DND-41 (cell line): ENCODE data around the gene RAD54L.
A peak's percentile ranks its signal among the peaks of the same experiment; 100 is the strongest.
"Not testable (repeated sequence)": the region's sequence is repeated elsewhere in the genome, so short reads cannot be mapped to it uniquely, and the experiment has no call there.

Experiments used
- ATAC-seq: fragments of 200-7000 bp; cut with Tn5 transposase; 3 replicates; pipeline ENCODE4 v1.9.1; 2021; ENCODE audit warnings: low read depth; ENCODE audit not compliant: insufficient read depth
- DNase-seq: peaks from one replicate; pipeline ENCODE4 v3.0.0-alpha.2; 2020
- H2AFZ ChIP-seq: 2 replicates; pipeline ENCODE4 v1.6.0; 2012; ENCODE audit warnings: low read depth, low read length
- H3K27ac ChIP-seq: 2 replicates; pipeline ENCODE4 v1.5.1; 2012; ENCODE audit warnings: low read length, inconsistent platforms
- H3K27me3 ChIP-seq: fragments of 200-600 bp; sonication (generic); 2 replicates; pipeline ENCODE4 v1.6.0; 2012; ENCODE audit warnings: low read length, mild to moderate bottlenecking, inconsistent platforms; ENCODE audit not compliant: insufficient read depth, poor library complexity
- H3K36me3 ChIP-seq: 2 replicates; pipeline ENCODE4 v1.5.1; 2012; ENCODE audit warnings: low read length, inconsistent platforms; ENCODE audit not compliant: insufficient read depth
- H3K4me1 ChIP-seq: 2 replicates; pipeline ENCODE4 v1.5.1; 2012; ENCODE audit warnings: mild to moderate bottlenecking, low read length; ENCODE audit not compliant: insufficient read depth
- H3K4me2 ChIP-seq: 2 replicates; pipeline ENCODE4 v1.6.0; 2012; ENCODE audit warnings: mild to moderate bottlenecking, moderate library complexity, low read length, inconsistent platforms; ENCODE audit not compliant: insufficient read depth
- H3K4me3 ChIP-seq, 2 experiments: fragments of 200-600 bp in 1 of 2; shearing (Covaris generic) in 1 of 2; 2 replicates each; pipeline ENCODE4 v1.5.1; 2012 to 2016; ENCODE audit warnings: inconsistent platforms in 2 of 2, low read length in 2 of 2, mild to moderate bottlenecking in 2 of 2, low read depth in 1 of 2, moderate library complexity in 1 of 2
- H3K79me2 ChIP-seq: 2 replicates; pipeline ENCODE4 v1.6.0; 2012; ENCODE audit warnings: low read length, inconsistent platforms; ENCODE audit not compliant: insufficient read depth
- H3K9ac ChIP-seq: 2 replicates; pipeline ENCODE4 v1.6.0; 2012; ENCODE audit warnings: low read depth, mild to moderate bottlenecking, inconsistent platforms, low read length, moderate library complexity
- H3K9me3 ChIP-seq: 2 replicates; pipeline ENCODE4 v1.5.1; 2012; ENCODE audit warnings: low read length, moderate library complexity, mild to moderate bottlenecking, inconsistent platforms; ENCODE audit not compliant: insufficient read depth, severe bottlenecking
- H4K20me1 ChIP-seq: 2 replicates; pipeline ENCODE4 v1.6.0; 2012; ENCODE audit warnings: low read length; ENCODE audit not compliant: insufficient read depth
- CTCF ChIP-seq: IDR thresholded peaks from 2 replicates; pipeline ENCODE4 v1.5.1; 2012; ENCODE audit warnings: borderline replicate concordance, low read length, moderate library complexity, mild to moderate bottlenecking; ENCODE audit not compliant: poor library complexity, severe bottlenecking; ENCODE audit errors: extremely low read depth
- EZH2 ChIP-seq: IDR thresholded peaks from 3 replicates; pipeline ENCODE4 v1.6.1; 2012; ENCODE audit warnings: borderline replicate concordance, low read depth, mild to moderate bottlenecking, moderate library complexity, low read length, inconsistent platforms; ENCODE audit not compliant: severe bottlenecking

Gene RAD54L

GRCh38 chr1:46309401-46310159 is 62.0 kb downstream of the RAD54L start:
- no peak for TF ChIP-seq CTCF
- no peak for TF ChIP-seq EZH2
- peaks cover 70% of the 10 kb centered on the region for H3K36me3 ChIP-seq

GRCh38 chr1:46310321-46310720 is 62.8 kb downstream of the RAD54L start:
- Histone ChIP-seq H3K4me2 (no peak overlapping the region), H3K36me3 (peaks cover 75% of the 10 kb centered on the region), H3K27ac (no peak overlapping the region), H2AFZ (no peak overlapping the region), H3K4me1 (peaks cover 21% of the 10 kb centered on the region), H3K79me2 (peaks cover 51% of the 10 kb centered on the region), H3K4me3 (no peak overlapping the region), H3K9ac (no peak overlapping the region), H4K20me1 (peaks cover 34% of the 10 kb centered on the region; the same call in 1 of the 2 replicates), H3K27me3 (no peaks in the 10 kb centered on the region), H3K9me3 (no peaks in the 10 kb centered on the region)
- no peak for TF ChIP-seq EZH2
- no peak for ATAC-seq
- DNase-seq = no peak

More at GRCh38 chr1:46309401-46310159, 62.0 kb downstream of the RAD54L start:
- Histone ChIP-seq H2AFZ (no peak overlapping the region), H3K4me3 (no peak overlapping the region), H3K79me2 (peaks cover 58% of the 10 kb centered on the region), H3K4me2 (no peak overlapping the region), H3K27ac (no peak overlapping the region), H3K9ac (no peak overlapping the region), H3K9me3 (no peaks in the 10 kb centered on the region), H3K4me1 (peaks cover 29% of the 10 kb centered on the region), H4K20me1 (peaks cover 38% of the 10 kb centered on the region; the same call in 1 of the 2 replicates), H3K27me3 (no peaks in the 10 kb centered on the region)
- DNase-seq (no peak), ATAC-seq (no peak)

GRCh38 chr1:46315669-46316403 is 68.3 kb downstream of the RAD54L start:
- H3K27me3 ChIP-seq = no peaks in the 10 kb centered on the region
- H3K4me2 ChIP-seq = no peak overlapping the region
- H3K27ac ChIP-seq = no peak overlapping the region
- ATAC-seq = no peak
- no peaks in the 10 kb centered on the region for H3K4me1 ChIP-seq
- TF ChIP-seq CTCF (no peak), EZH2 (no peak)
- H3K9me3 ChIP-seq = no peaks in the 10 kb centered on the region
- H3K4me3 ChIP-seq = no peak overlapping the region
- no peak overlapping the region for H3K9ac ChIP-seq
- H2AFZ ChIP-seq = no peak overlapping the region
- no peak for DNase-seq
- H3K79me2 ChIP-seq = no peaks in the 10 kb centered on the region
- H3K36me3 ChIP-seq = peaks cover 54% of the 10 kb centered on the region
- H4K20me1 ChIP-seq = no peaks in the 10 kb centered on the region

- H3K4me1 ChIP-seq = no peaks in the 10 kb centered on the region
- no peak overlapping the region for H3K27ac ChIP-seq
- no peak for DNase-seq
- 0 out of 3 replicates have a peak, but pooled peaks have one; percentile 18 for ATAC-seq
- H2AFZ ChIP-seq = no peak overlapping the region
- H3K27me3 ChIP-seq = no peaks in the 10 kb centered on the region
- no peak overlapping the region for H3K4me2 ChIP-seq
- no peak overlapping the region for H3K4me3 ChIP-seq
- H3K79me2 ChIP-seq = no peaks in the 10 kb centered on the region
- no peaks in the 10 kb centered on the region for H3K9me3 ChIP-seq
- H3K36me3 ChIP-seq = peaks cover 43% of the 10 kb centered on the region
- TF ChIP-seq EZH2 (no peak), CTCF (no peak)
- H4K20me1 ChIP-seq = no peaks in the 10 kb centered on the region
- no peak overlapping the region for H3K9ac ChIP-seq
These were observed 69.8 kb downstream of the RAD54L start for GRCh38 chr1:46317323-46317722.

GRCh38 chr1:46319301-46319700 is 71.7 kb downstream of the RAD54L start:
- not testable (repeated sequence) for ATAC-seq, H4K20me1 ChIP-seq, H3K4me2 ChIP-seq, DNase-seq, H3K9ac ChIP-seq, H3K79me2 ChIP-seq, H3K4me3 ChIP-seq, H3K27me3 ChIP-seq, H2AFZ ChIP-seq, H3K9me3 ChIP-seq, H3K27ac ChIP-seq, H3K4me1 ChIP-seq
- H3K36me3 ChIP-seq = peaks cover 26% of the 10 kb centered on the region; the same call in 1 of the 2 replicates
